Lower leg skin (tissue), 4 donors: ENCODE measurements around the gene DIS3L2. TPM values are rescaled to one million over a fixed set of nuclear protein-coding genes. Genes with fewer than 3 reads are reported as not detected.

Experiments used
- DNase-seq, 2 donors: peaks; one replicate each; pipeline ENCODE4 v3.0.0-alpha.2; 2019; ENCODE audit warnings: low spot score in 2 of 2
- H3K4me3 ChIP-seq: fragments of 200-600 bp; sonication (generic); 2 replicates; pipeline ENCODE4 v1.5.1; 2017; ENCODE audit warnings: mild to moderate bottlenecking, low read depth; ENCODE audit not compliant: poor library complexity, severe bottlenecking
- CTCF ChIP-seq, 3 donors: fragments of 450-650 bp; IDR thresholded peaks; one replicate each; pipeline ENCODE4 v1.5.1; 2016; ENCODE audit warnings: antibody characterized with exemption in 3 of 3, mild to moderate bottlenecking in 3 of 3, moderate library complexity in 2 of 3
- POLR2A ChIP-seq, 2 donors: fragments of 450-650 bp; IDR thresholded peaks; one replicate each; pipeline ENCODE4 v1.6.1; 2016 to 2017; ENCODE audit warnings: antibody characterized with exemption in 2 of 2, mild to moderate bottlenecking in 1 of 2, moderate library complexity in 1 of 2
- WGBS, 2 donors: methylation state at CpG; one replicate each; pipeline ENCODE4 v1.1.5; 2018; 5-methylcytosine and 5-hydroxymethylcytosine counted together
- intact Hi-C: fragments of 100-400 bp; cut with DNase I; formaldehyde crosslinking; loops from one replicate; pipeline ENCODE4 v1.15.0; 2023; ENCODE audit warnings: low total_unique reads
- total RNA-seq, 4 donors: library from RNA; depleted of rRNA; stranded (reverse); fragments of >200 nt; gene quantifications; one replicate each; pipeline ENCODE4 v1.1.0, GENCODE V29; 2016

DIS3L2 gene
- total RNA-seq, 4 donors from 2014 or later: 26.4 to 39.0 (median 34.4) TPM

GRCh38 chr2:232133078-232133477, 171.6 kb downstream of the DIS3L2 start:
- no peak for TF ChIP-seq CTCF (IDR thresholded peaks at IDR 0.05)
- TF ChIP-seq POLR2A (IDR thresholded peaks at IDR 0.05): no peak
- no peak for DNase-seq
- H3K4me3 ChIP-seq: no peak overlapping the region
- WGBS, 2 donors: 78 to 100% methylated on average over 1 of the region's 1 CpG
- intact Hi-C loops: no loop called here

- DNase-seq: no peak
- TF ChIP-seq POLR2A (IDR thresholded peaks at IDR 0.05): no peak
- no peak for TF ChIP-seq CTCF (IDR thresholded peaks at IDR 0.05)
- 76 to 82% methylated on average over 4 of the region's 4 CpGs for WGBS, 2 donors
- intact Hi-C loops: loop anchor here (5.0 kb wide), 1 partner anchor 208 kb away; the partner anchor contains the start of gene NPPC
- H3K4me3 ChIP-seq: no peak overlapping the region
Measured at GRCh38 chr2:232134939-232135338, 173.4 kb downstream of the DIS3L2 start.

- no peak for TF ChIP-seq CTCF (IDR thresholded peaks at IDR 0.05)
- TF ChIP-seq POLR2A (IDR thresholded peaks at IDR 0.05): no peak
- DNase-seq: no peak
- WGBS, 2 donors: 67 to 72% methylated on average over 3 of the region's 3 CpGs
- intact Hi-C loops: loop anchor here (5.0 kb wide), 1 partner anchor 210 kb away; the partner anchor contains the start of gene NPPC
- no peak overlapping the region for H3K4me3 ChIP-seq
Measured at GRCh38 chr2:232137356-232138147, 176.0 kb downstream of the DIS3L2 start.

- no peak for DNase-seq
- intact Hi-C loops: loop anchor here (5.0 kb wide), 1 partner anchor 211 kb away; the partner anchor contains the start of gene NPPC
- WGBS, 2 donors: 93% methylated on average over 5 of the region's 5 CpGs
Measured at GRCh38 chr2:232138441-232138840, 176.9 kb downstream of the DIS3L2 start.

GRCh38 chr2:232139171-232139594, 177.7 kb downstream of the DIS3L2 start:
- H3K4me3 ChIP-seq: no peak overlapping the region
- intact Hi-C loops: loop anchor here (5.0 kb wide), 1 partner anchor 212 kb away; the partner anchor contains the start of gene NPPC
- 95% methylated on average over 4 of the region's 4 CpGs for WGBS, 2 donors
- TF ChIP-seq CTCF (IDR thresholded peaks at IDR 0.05) (no peak), POLR2A (IDR thresholded peaks at IDR 0.05) (no peak)
- no peak for DNase-seq

More at GRCh38 chr2:232138441-232138840, 176.9 kb downstream of the DIS3L2 start:
- H3K4me3 ChIP-seq: no peak overlapping the region
- TF ChIP-seq CTCF (IDR thresholded peaks at IDR 0.05): no peak
- no peak for TF ChIP-seq POLR2A (IDR thresholded peaks at IDR 0.05)
